AG08395 (cell line): Measurements from ENCODE around the gene EIF4B.

Source experiments
- DNase-seq: peaks from one replicate; pipeline ENCODE4 v3.0.0; 2012; ENCODE audit warnings: mixed read lengths, low spot score

EIF4B gene

GRCh38 chr12:53070877-53071492, 64.7 kb downstream of the EIF4B start:
- DNase-seq: no peak

GRCh38 chr12:53071591-53072551, 65.6 kb downstream of the EIF4B start:
- DNase-seq: peak; percentile 49

- no peak for DNase-seq
Measured at GRCh38 chr12:53073881-53074280, 67.6 kb downstream of the EIF4B start.

GRCh38 chr12:53074283-53074998, 68.2 kb downstream of the EIF4B start:
- DNase-seq: no peak

GRCh38 chr12:53074999-53075370, 68.7 kb downstream of the EIF4B start:
- DNase-seq: no peak

- no peak for DNase-seq
Measured at GRCh38 chr12:53076461-53076860, 70.2 kb downstream of the EIF4B start.

GRCh38 chr12:53077030-53077429, 70.8 kb downstream of the EIF4B start:
- DNase-seq: no peak

- DNase-seq: no peak
Measured at GRCh38 chr12:53078425-53079225, 72.4 kb downstream of the EIF4B start.

GRCh38 chr12:53079226-53080117, 73.2 kb downstream of the EIF4B start, which contains the start of gene SPRYD3:
TSS of gene SPRYD3 (minus strand) at chr12:53079390. CDS start at chr12:53079333, 57 bp downstream.
- peak; percentile 100 for DNase-seq

GRCh38 chr12:53082637-53083175, 76.5 kb downstream of the EIF4B start:
- no peak for DNase-seq

- no peak for DNase-seq
Measured at GRCh38 chr12:53086361-53086760, 80.1 kb downstream of the EIF4B start.

- no peak for DNase-seq
Measured at GRCh38 chr12:53090105-53090504, 83.8 kb downstream of the EIF4B start.

- no peak for DNase-seq
Measured at GRCh38 chr12:53090554-53090953, 84.3 kb downstream of the EIF4B start.

- no peak for DNase-seq
Measured at GRCh38 chr12:53091756-53092155, 85.5 kb downstream of the EIF4B start.
